K562 (cell line): Measurements from ENCODE around the gene EXOC6. TPM values are rescaled to one million over a fixed set of nuclear protein-coding genes. Genes with fewer than 3 reads are reported as not detected.
A peak's percentile ranks its signal among the peaks of the same experiment; 100 is the strongest.

ENCODE experiments used
- ARID2 ChIP-seq: fragments of 450-650 bp; IDR thresholded peaks from 2 replicates; pipeline ENCODE4 v1.6.1; 2017; ENCODE audit warnings: antibody characterized with exemption, mild to moderate bottlenecking
- ARNT ChIP-seq, 2 experiments: fragments of 450-650 bp; IDR thresholded peaks; 2 replicates each; pipeline ENCODE4 v1.6.1; 2016; ENCODE audit warnings: mild to moderate bottlenecking in 1 of 2
- BRD9 ChIP-seq: fragments of 450-650 bp; IDR thresholded peaks from 2 replicates; pipeline ENCODE4 v1.6.1; 2018; ENCODE audit warnings: low read depth; ENCODE audit not compliant: partially characterized antibody
- CAMTA2 ChIP-seq: fragments of 250-450 bp; sonication (Bioruptor Pico); conservative IDR thresholded peaks from 2 replicates; pipeline ENCODE4 v1.5.1; 2022
- EP400 ChIP-seq: fragments of 450-650 bp; IDR thresholded peaks from 2 replicates; pipeline ENCODE4 v1.6.1; 2017; ENCODE audit warnings: antibody characterized with exemption, mild to moderate bottlenecking, moderate library complexity
- ERF ChIP-seq: fragments of 450-650 bp; formaldehyde crosslinking; IDR thresholded peaks from 2 replicates; pipeline ENCODE4 v1.4.0; 2020; ENCODE audit warnings: mild to moderate bottlenecking, mixed read lengths
- ETV6 ChIP-seq, 3 experiments: fragments of 150-350 bp in 1 of 3; sonication (generic) in 1 of 3; formaldehyde crosslinking in 1 of 3; IDR thresholded peaks; 2 replicates each; pipeline versions ENCODE4 v1.6.1 to v1.8.0; 2014 to 2022; ENCODE audit warnings: borderline replicate concordance in 2 of 3, low read depth in 2 of 3, antibody characterized with exemption in 1 of 3, low read length in 1 of 3, mild to moderate bottlenecking in 1 of 3, missing genetic modification reagents in 1 of 3
- FOXJ2 ChIP-seq: fragments of 200-800 bp; sonication (Bioruptor generic); IDR thresholded peaks from 2 replicates; pipeline ENCODE4 v1.6.1; 2016; ENCODE audit warnings: missing genetic modification characterization, missing compliant biosample characterization
- GATA2 ChIP-seq: sonication (generic); formaldehyde crosslinking; IDR thresholded peaks from 2 replicates; pipeline ENCODE4 v1.4.0; 2020; ENCODE audit warnings: mild to moderate bottlenecking, missing genetic modification reagents
- HNRNPK ChIP-seq: fragments of 200-400 bp; formaldehyde crosslinking; IDR thresholded peaks from one replicate; pipeline ENCODE4 v1.6.1; 2018; ENCODE audit warnings: mild to moderate bottlenecking, low read depth, low read length; ENCODE audit not compliant: poor library complexity, severe bottlenecking
- ILF3 ChIP-seq: fragments of 450-650 bp; IDR thresholded peaks from 2 replicates; pipeline ENCODE4 v1.6.1; 2018; ENCODE audit warnings: antibody characterized with exemption, mild to moderate bottlenecking, moderate library complexity, borderline replicate concordance
- NFE2L1 ChIP-seq: fragments of 450-650 bp; IDR thresholded peaks from 2 replicates; pipeline ENCODE4 v1.6.1; 2016; ENCODE audit warnings: missing genetic modification characterization, low read depth, mild to moderate bottlenecking, missing compliant biosample characterization, moderate library complexity, borderline replicate concordance
- NFIX ChIP-seq: fragments of 250-450 bp; sonication (Bioruptor Pico); IDR thresholded peaks from 2 replicates; pipeline ENCODE4 v1.4.0; 2020; ENCODE audit warnings: low read depth, mild to moderate bottlenecking, moderate library complexity
- PHTF2 ChIP-seq: fragments of 250-450 bp; sonication (Bioruptor Pico); IDR thresholded peaks from 2 replicates; pipeline ENCODE4 v1.5.0; 2021; ENCODE audit warnings: mild to moderate bottlenecking
- POLR2AphosphoS2 ChIP-seq: IDR thresholded peaks from 2 replicates; pipeline ENCODE4 v1.6.1; 2012; ENCODE audit warnings: low read length, improper control_type of control experiment
- RAD21 ChIP-seq, 2 experiments: fragments of 250-450 bp in 1 of 2; fragments of 450-650 bp in 1 of 2; sonication (Bioruptor Pico) in 1 of 2; formaldehyde crosslinking in 1 of 2; IDR thresholded peaks in 1 of 2; conservative IDR thresholded peaks in 1 of 2; 2 replicates each; pipeline versions ENCODE4 v1.4.0 to v1.8.0; 2020 to 2022; ENCODE audit warnings: mild to moderate bottlenecking in 2 of 2, moderate library complexity in 1 of 2
- RFX5 ChIP-seq: IDR thresholded peaks from 2 replicates; pipeline ENCODE4 v1.6.1; 2011; ENCODE audit warnings: low read depth, mild to moderate bottlenecking, improper control_type of control experiment, low read length
- SMARCC2 ChIP-seq: fragments of 450-650 bp; IDR thresholded peaks from 2 replicates; pipeline ENCODE4 v1.6.1; 2017; ENCODE audit warnings: antibody characterized with exemption, moderate library complexity, mild to moderate bottlenecking, low read depth
- SNIP1 ChIP-seq: fragments of 450-650 bp; IDR thresholded peaks from 2 replicates; pipeline ENCODE4 v1.7.1; 2017; ENCODE audit warnings: low read depth, mild to moderate bottlenecking
- TAF1 ChIP-seq: IDR thresholded peaks from 2 replicates; pipeline ENCODE4 v1.6.1; 2011; ENCODE audit warnings: mild to moderate bottlenecking, low read length, moderate library complexity; ENCODE audit not compliant: insufficient read depth, control insufficient read depth, severe bottlenecking; ENCODE audit errors: extremely low read depth
- TCF7 ChIP-seq: sonication (generic); IDR thresholded peaks from 2 replicates; pipeline ENCODE4 v1.6.1; 2016; ENCODE audit warnings: antibody characterized with exemption, borderline replicate concordance
- TEAD2 ChIP-seq: fragments of 450-650 bp; IDR thresholded peaks from 2 replicates; pipeline ENCODE4 v1.6.1; 2016; ENCODE audit warnings: missing genetic modification characterization, control low read depth, missing compliant biosample characterization
- ZBTB43 ChIP-seq: sonication (generic); formaldehyde crosslinking; IDR thresholded peaks from 2 replicates; pipeline ENCODE4 v1.8.0; 2023; ENCODE audit warnings: mild to moderate bottlenecking, missing genetic modification reagents
- ZNF239 ChIP-seq: fragments of 250-450 bp; sonication (Bioruptor Pico); IDR thresholded peaks from 2 replicates; pipeline ENCODE4 v1.4.0; 2020; ENCODE audit warnings: mild to moderate bottlenecking
- ZNF384 ChIP-seq: IDR thresholded peaks from 2 replicates; pipeline ENCODE4 v1.6.1; 2012; ENCODE audit warnings: low read depth, low read length, improper control_type of control experiment
- ZNF512 ChIP-seq: IDR thresholded peaks from 2 replicates; pipeline ENCODE4 v1.6.1; 2016; ENCODE audit warnings: missing genetic modification characterization, missing compliant biosample characterization
- ZNF561 ChIP-seq: fragments of 450-650 bp; formaldehyde crosslinking; conservative IDR thresholded peaks from 2 replicates; pipeline ENCODE4 v1.4.0; 2020; ENCODE audit warnings: mild to moderate bottlenecking, moderate library complexity
- ZNF75A ChIP-seq: fragments of 450-650 bp; formaldehyde crosslinking; IDR thresholded peaks from 2 replicates; pipeline ENCODE4 v1.4.0; 2020; ENCODE audit warnings: mild to moderate bottlenecking
- polyA plus RNA-seq, 8 experiments: library from polyadenylated mRNA; depleted of rRNA in 4 of 8; stranded (reverse) in 5 of 8; unstranded in 3 of 8; fragments of >200 nt; fragmentation: Nextera tagmentation in 2 of 8; fragmentation: Illumina TruSeq in 1 of 8; extraction: Ambion mirVana in 2 of 8; extraction: Trizol in 1 of 8; gene quantifications; 2 replicates each; pipeline versions ENCODE4 v1.2.1 to v1.2.3, GENCODE V29; 2011 to 2014; ENCODE audit warnings: inconsistent platforms in 1 of 8, missing spikeins in 1 of 8
- total RNA-seq, 7 experiments: library from RNA; depleted of rRNA in 6 of 7; stranded (reverse); fragments of >200 nt in 6 of 7; fragmentation: Illumina TruSeq in 2 of 7; extraction: Trizol in 2 of 7; gene quantifications; 2 replicates each; pipeline versions ENCODE4 v1.2.1 to v1.2.3, GENCODE V29; 2011 to 2021; ENCODE audit warnings: low replicate concordance in 1 of 7

EXOC6 gene
- total and polyA plus RNA-seq, 9 of the 15 experiments (the other 6 are each of a cell fraction or from before 2014, with no cell fraction given): 13.9 to 42.8 (median 24.9) TPM

- no peak for TF ChIP-seq ZBTB43
- no peak for TF ChIP-seq TEAD2 (tag)
- peak; percentile 48 for TF ChIP-seq EP400
- no peak for TF ChIP-seq PHTF2 (CRISPR knock-in tag)
- TF ChIP-seq SMARCC2: peak; percentile 83
- no peak for TF ChIP-seq POLR2AphosphoS2
- TF ChIP-seq GATA2 (CRISPR knock-in tag): no peak
- peak; percentile 52 for TF ChIP-seq BRD9
- no peak for TF ChIP-seq ZNF239
- no peak for TF ChIP-seq ERF (CRISPR knock-in tag)
- TF ChIP-seq ARID2: no peak
- no peak for TF ChIP-seq NFIX (CRISPR knock-in tag)
- no peak for TF ChIP-seq TAF1
- no peak for TF ChIP-seq SNIP1
- no peak for TF ChIP-seq ZNF75A (CRISPR knock-in tag)
- TF ChIP-seq RAD21 (CRISPR knock-in tag; conservative IDR thresholded peaks at IDR 0.05 in 1 of 2, IDR thresholded peaks at IDR 0.05 in 1 of 2): no peak
- no peak for TF ChIP-seq HNRNPK
- TF ChIP-seq ARNT (IDR thresholded peaks at IDR 0.05): peak in 1 of 2 experiments; percentile 24; a peak in 1 of 4 replicates
- 0 out of 2 replicates have a peak, but pooled peaks have one; percentile 25 for TF ChIP-seq FOXJ2 (tag)
- no peak for TF ChIP-seq ETV6 (IDR thresholded peaks at IDR 0.05; ENCODE audit: borderline replicate concordance in 1 of 2, low read depth in 2 of 2, low read length in 1 of 2)
- no peak for TF ChIP-seq ETV6 (CRISPR knock-in tag; IDR thresholded peaks at IDR 0.05; ENCODE audit: borderline replicate concordance)
- no peak for TF ChIP-seq ILF3
- no peak for TF ChIP-seq TCF7
- no peak for TF ChIP-seq CAMTA2
- TF ChIP-seq ZNF384: no peak
- TF ChIP-seq ZNF561 (CRISPR knock-in tag): no peak
- TF ChIP-seq RFX5: no peak
- peak; percentile 96 for TF ChIP-seq NFE2L1 (tag)
- no peak for TF ChIP-seq ZNF512
These were observed 26.2 kb upstream of the EXOC6 start (continued) for GRCh38 chr10:92822060-92822634.
